22Rv1 (cell line): ENCODE measurements around the gene CNTLN.
"Not testable (repeated sequence)": the region's sequence is repeated elsewhere in the genome, so short reads cannot be mapped to it uniquely, and the experiment has no call there.

ENCODE experiments used
- H3K27ac ChIP-seq: fragments of 450-650 bp; 2 replicates; pipeline ENCODE4 v1.5.1; 2017
- ZFX ChIP-seq: fragments of 450-650 bp; IDR thresholded peaks from 2 replicates; pipeline ENCODE4 v1.6.1; 2017; ENCODE audit warnings: antibody characterized with exemption, borderline replicate concordance
- TF ChIP-seq, protein P1 (sequence below): fragments of 450-650 bp; IDR thresholded peaks from 2 replicates; pipeline ENCODE4 v1.5.1; 2017; ENCODE audit warnings: mild to moderate bottlenecking

The CNTLN gene

GRCh38 chr9:17423681-17424011 lies 288.8 kb downstream of the CNTLN start:
- no peak overlapping the region for H3K27ac ChIP-seq
- no peak for TF ChIP-seq ZFX
- TF ChIP-seq, protein P1, sequence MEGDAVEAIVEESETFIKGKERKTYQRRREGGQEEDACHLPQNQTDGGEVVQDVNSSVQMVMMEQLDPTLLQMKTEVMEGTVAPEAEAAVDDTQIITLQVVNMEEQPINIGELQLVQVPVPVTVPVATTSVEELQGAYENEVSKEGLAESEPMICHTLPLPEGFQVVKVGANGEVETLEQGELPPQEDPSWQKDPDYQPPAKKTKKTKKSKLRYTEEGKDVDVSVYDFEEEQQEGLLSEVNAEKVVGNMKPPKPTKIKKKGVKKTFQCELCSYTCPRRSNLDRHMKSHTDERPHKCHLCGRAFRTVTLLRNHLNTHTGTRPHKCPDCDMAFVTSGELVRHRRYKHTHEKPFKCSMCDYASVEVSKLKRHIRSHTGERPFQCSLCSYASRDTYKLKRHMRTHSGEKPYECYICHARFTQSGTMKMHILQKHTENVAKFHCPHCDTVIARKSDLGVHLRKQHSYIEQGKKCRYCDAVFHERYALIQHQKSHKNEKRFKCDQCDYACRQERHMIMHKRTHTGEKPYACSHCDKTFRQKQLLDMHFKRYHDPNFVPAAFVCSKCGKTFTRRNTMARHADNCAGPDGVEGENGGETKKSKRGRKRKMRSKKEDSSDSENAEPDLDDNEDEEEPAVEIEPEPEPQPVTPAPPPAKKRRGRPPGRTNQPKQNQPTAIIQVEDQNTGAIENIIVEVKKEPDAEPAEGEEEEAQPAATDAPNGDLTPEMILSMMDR: no peak

DNA sequence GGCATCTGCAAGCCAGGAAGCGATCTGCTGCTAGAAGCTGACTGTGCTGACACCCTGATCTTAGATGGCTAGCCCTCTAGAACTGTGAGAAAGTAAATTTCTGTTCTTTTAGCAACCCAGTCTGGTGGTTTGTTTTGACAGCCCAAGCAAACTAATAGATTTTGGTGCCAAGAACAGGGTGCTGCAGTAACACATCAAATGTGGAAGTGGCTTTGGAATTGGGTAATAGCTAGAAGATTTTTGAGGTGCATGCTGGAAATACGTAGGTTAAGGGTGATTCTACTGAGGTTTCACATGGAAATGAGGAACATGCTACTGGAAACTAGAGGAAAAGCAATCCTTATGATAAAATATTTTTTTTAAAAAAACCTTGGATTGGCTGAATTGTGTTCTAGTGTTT lies 290.5 kb downstream of the CNTLN start:
- H3K27ac ChIP-seq: no peak overlapping the region
- TF ChIP-seq ZFX: no peak
- TF ChIP-seq, protein P1: no peak

DNA sequence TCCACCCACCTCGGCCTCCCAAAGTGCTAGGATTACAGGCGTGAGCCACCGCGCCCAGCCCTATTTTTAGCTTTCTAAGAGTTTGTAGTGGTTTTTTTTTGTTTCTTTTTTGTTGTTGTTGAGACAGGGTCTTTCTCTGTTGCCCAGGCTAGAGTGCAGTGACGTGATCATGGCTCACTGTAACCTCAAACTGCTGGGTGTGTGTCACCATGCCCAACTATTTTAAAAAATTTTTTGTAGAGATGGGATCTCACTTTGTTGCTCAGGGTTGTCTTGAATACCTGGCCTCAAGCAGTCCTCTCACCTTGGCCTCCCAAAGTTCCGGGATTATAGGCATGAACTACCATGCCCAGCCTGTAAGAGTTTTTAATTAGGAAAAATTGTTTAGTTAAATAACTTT lies 298.7 kb downstream of the CNTLN start:
- H3K27ac ChIP-seq: no peak overlapping the region
- no peak for TF ChIP-seq ZFX
- TF ChIP-seq, protein P1: no peak

DNA sequence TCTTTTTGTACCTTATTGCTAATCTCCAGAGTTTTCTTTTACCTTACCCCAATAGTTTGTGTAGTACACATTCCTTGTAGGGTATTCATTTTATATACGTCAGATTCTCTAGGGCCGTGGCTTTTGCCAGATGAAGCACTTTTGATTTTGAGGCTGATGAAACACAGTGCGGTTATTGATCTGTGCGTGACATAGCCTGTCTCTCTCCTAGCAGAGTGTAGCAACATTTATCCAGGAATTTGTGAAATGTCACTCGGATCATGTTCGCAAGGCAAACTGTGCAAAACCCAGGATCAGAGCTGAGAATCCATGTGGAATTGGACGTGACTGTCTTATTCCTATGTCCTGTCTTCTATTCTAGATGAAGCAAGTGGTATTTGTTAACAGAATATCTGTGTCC lies 302.0 kb downstream of the CNTLN start:
- H3K27ac ChIP-seq: no peak overlapping the region
- TF ChIP-seq ZFX: no peak
- TF ChIP-seq, protein P1: no peak

DNA sequence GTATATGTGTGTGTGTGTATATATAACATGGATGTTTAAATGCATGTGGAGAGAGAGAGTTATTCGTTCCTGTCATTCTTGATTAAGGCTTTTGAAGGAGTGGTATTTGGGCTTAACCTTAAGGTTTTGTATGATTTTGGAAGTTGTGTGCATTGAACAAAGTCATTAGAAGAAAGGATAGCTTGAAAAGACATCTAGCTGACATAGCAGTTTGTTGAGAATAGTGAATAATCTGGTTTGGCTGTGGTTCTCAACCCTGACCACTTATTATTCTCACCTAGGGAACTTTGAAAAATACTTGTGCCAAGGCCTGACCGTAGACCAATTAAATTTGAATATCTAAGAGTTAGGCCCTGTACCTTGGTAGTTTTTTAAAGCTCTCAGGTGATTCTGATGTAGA lies 303.0 kb downstream of the CNTLN start:
- H3K27ac ChIP-seq: no peak overlapping the region
- TF ChIP-seq ZFX: no peak
- TF ChIP-seq, protein P1: no peak

GRCh38 chr9:17445126-17445525 lies 310.3 kb downstream of the CNTLN start:
- not testable (repeated sequence) for H3K27ac ChIP-seq

- H3K27ac ChIP-seq: no peak overlapping the region
- no peak for TF ChIP-seq ZFX
- TF ChIP-seq, protein P1: no peak
Measured at GRCh38 chr9:17453751-17454150, 318.9 kb downstream of the CNTLN start.

DNA sequence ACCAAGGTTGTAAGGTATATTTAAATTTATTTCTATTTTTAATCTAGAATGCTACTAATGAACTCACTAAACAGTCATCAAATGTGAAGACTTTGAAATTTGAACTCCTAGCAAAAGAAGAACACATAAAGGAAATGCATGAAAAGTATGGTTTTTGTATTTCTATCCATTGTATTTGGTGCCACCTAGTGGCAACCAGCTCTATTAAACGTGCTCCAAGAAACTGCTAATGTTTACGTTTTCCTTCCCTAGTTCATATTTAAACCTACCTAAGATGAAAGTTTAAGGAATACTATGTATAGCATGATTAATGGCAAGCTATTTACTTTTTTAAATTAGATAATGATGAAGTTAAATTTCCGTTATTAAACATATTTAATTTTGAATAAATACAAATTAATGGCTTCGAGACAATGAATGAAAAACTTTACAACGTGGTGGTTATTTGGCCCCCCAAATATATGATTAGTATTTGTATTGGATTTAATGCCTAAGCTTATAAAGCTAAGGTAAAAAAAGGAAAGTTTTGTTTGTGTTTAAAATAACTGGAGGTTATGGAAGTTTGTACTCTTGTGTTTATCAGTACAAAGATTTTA lies 328.1 kb downstream of the CNTLN start:
- H3K27ac ChIP-seq: no peak overlapping the region
- TF ChIP-seq, protein P1: peak; percentile 75
- no peak for TF ChIP-seq ZFX
